ENCODE results near the gene EHMT1. TPM values are rescaled to one million over a fixed set of nuclear protein-coding genes. Genes with fewer than 3 reads are reported as not detected.
A peak's percentile ranks its signal among the peaks of the same experiment; 100 is the strongest.

The EHMT1 gene
- total and polyA plus RNA-seq, 10 of the 15 experiments (the other 5 are each of a cell fraction or from before 2014, with no cell fraction given), result 2.9 to 100 (median 48.1) TPM

- TF ChIP-seq SIN3A (IDR thresholded peaks at IDR 0.05; ENCODE audit: low read depth, low read length) (0 out of 2 replicates have a peak, but pooled peaks have one; percentile 44), ZNF207 (IDR thresholded peaks at IDR 0.05; ENCODE audit: borderline replicate concordance) (no peak), BMI1 (IDR thresholded peaks at IDR 0.05; ENCODE audit: borderline replicate concordance) (no peak), MLLT1 (IDR thresholded peaks at IDR 0.05) (0 out of 2 replicates have a peak, but pooled peaks have one; percentile 41), BRCA1 (IDR thresholded peaks at IDR 0.05; ENCODE audit: low read depth, low read length) (no peak), E2F4 (IDR thresholded peaks at IDR 0.05; ENCODE audit: low read depth, low read length) (no peak), MAX (IDR thresholded peaks at IDR 0.05; ENCODE audit: low read depth, low read length) (peak; percentile 83), IKZF1 (conservative IDR thresholded peaks at IDR 0.05) (peak; percentile 71), DPF2 (IDR thresholded peaks at IDR 0.05) (peak; percentile 60; the same call in 1 of the 2 replicates), NR2C1 (IDR thresholded peaks at IDR 0.05) (no peak), SP1 (IDR thresholded peaks at IDR 0.05; ENCODE audit: low read depth, low read length) (peak; percentile 58), SPI1 (IDR thresholded peaks at IDR 0.05; ENCODE audit: borderline replicate concordance, insufficient read depth, low read depth, low read length) (0 out of 2 replicates have a peak, but pooled peaks have one; percentile 14), LARP7 (IDR thresholded peaks at IDR 0.05) (peak; percentile 58; the same call in 1 of the 2 replicates), HDAC6 (IDR thresholded peaks at IDR 0.05; ENCODE audit: unreplicated experiment) (no peak), BCLAF1 (IDR thresholded peaks at IDR 0.05) (no peak), ZNF217 (IDR thresholded peaks at IDR 0.05) (no peak), ETV6 (conservative IDR thresholded peaks at IDR 0.05 in 1 of 2, IDR thresholded peaks at IDR 0.05 in 1 of 2; ENCODE audit: borderline replicate concordance in 1 of 2, low read depth in 1 of 2) (peak in 1 of 2 experiments; percentile 79; a peak in 2 of 4 replicates), SUZ12 (IDR thresholded peaks at IDR 0.05; ENCODE audit: unreplicated experiment) (no peak), TCF12 (IDR thresholded peaks at IDR 0.05; ENCODE audit: low read depth, low read length) (peak; percentile 97), BHLHE40 (IDR thresholded peaks at IDR 0.05; ENCODE audit: borderline replicate concordance in 1 of 2, low read depth in 2 of 2, low read length in 1 of 2) (peak; percentile 68 to 81; a peak in 3 of 4 replicates), TAF1 (IDR thresholded peaks at IDR 0.05; ENCODE audit: borderline replicate concordance, low read depth, low read length) (0 out of 2 replicates have a peak, but pooled peaks have one; percentile 15), FOS (IDR thresholded peaks at IDR 0.05; ENCODE audit: borderline replicate concordance, extremely low read depth, insufficient read length) (no peak), MEF2A (IDR thresholded peaks at IDR 0.05; ENCODE audit: insufficient read depth, low read depth, low read length) (peak; percentile 55)
- TF ChIP-seq, protein P1, sequence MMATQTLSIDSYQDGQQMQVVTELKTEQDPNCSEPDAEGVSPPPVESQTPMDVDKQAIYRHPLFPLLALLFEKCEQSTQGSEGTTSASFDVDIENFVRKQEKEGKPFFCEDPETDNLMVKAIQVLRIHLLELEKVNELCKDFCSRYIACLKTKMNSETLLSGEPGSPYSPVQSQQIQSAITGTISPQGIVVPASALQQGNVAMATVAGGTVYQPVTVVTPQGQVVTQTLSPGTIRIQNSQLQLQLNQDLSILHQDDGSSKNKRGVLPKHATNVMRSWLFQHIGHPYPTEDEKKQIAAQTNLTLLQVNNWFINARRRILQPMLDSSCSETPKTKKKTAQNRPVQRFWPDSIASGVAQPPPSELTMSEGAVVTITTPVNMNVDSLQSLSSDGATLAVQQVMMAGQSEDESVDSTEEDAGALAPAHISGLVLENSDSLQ (IDR thresholded peaks at IDR 0.05), result peak; percentile 84
These were observed 143.7 kb downstream of the EHMT1 start (continued) for GRCh38 chr9:137762414-137763061.

Data from GM12878 (cell line).